CD14-positive monocyte (primary cell): Measurements from ENCODE around the gene DAO. TPM values are rescaled to one million over a fixed set of nuclear protein-coding genes. Genes with fewer than 3 reads are reported as not detected.

Source experiments
- DNase-seq, 3 donors: peaks; one replicate each; pipeline ENCODE4 v3.0.0-alpha.2; 2011 to 2022
- H2AFZ ChIP-seq: 2 replicates; pipeline ENCODE4 v1.6.0; 2012; ENCODE audit warnings: mild to moderate bottlenecking, low read depth, low read length, inconsistent platforms; ENCODE audit not compliant: insufficient read depth, poor library complexity, severe bottlenecking
- H3K27ac ChIP-seq, 2 donors: 1 replicate in 1 of 2; 2 replicates in 1 of 2; pipeline ENCODE4 v1.5.1; 2012 to 2013; ENCODE audit warnings: low read length in 2 of 2, control low read depth in 1 of 2, inconsistent platforms in 1 of 2, low read depth in 1 of 2, mild to moderate bottlenecking in 1 of 2
- H3K27me3 ChIP-seq, 2 donors: one replicate each; pipeline versions ENCODE4 v1.6.0 to v1.6.1; 2011 to 2013; ENCODE audit warnings: low read length in 2 of 2; ENCODE audit not compliant: control insufficient read depth in 2 of 2, insufficient read depth in 2 of 2
- H3K36me3 ChIP-seq, 2 donors: replicated peaks in 1 of 2; 1 replicate in 1 of 2; 2 replicates in 1 of 2; pipeline versions ENCODE4 v1.5.1 to v1.6.1; 2012 to 2013; ENCODE audit warnings: low read length in 2 of 2, control low read depth in 1 of 2, inconsistent platforms in 1 of 2, mild to moderate bottlenecking in 1 of 2; ENCODE audit not compliant: insufficient read depth in 2 of 2, control insufficient read depth in 1 of 2
- H3K4me1 ChIP-seq, 2 donors: 1 replicate in 1 of 2; 2 replicates in 1 of 2; pipeline versions ENCODE4 v1.5.1 to v1.6.1; 2012 to 2013; ENCODE audit warnings: low read length in 2 of 2, control low read depth in 1 of 2, inconsistent platforms in 1 of 2, mild to moderate bottlenecking in 1 of 2, moderate library complexity in 1 of 2; ENCODE audit not compliant: insufficient read depth in 2 of 2, control insufficient read depth in 1 of 2
- H3K4me2 ChIP-seq: replicated peaks from 2 replicates; pipeline ENCODE3; 2012; ENCODE audit warnings: low read length, moderate library complexity, mild to moderate bottlenecking; ENCODE audit not compliant: poor library complexity, severe bottlenecking; ENCODE audit errors: extremely low read depth
- H3K4me3 ChIP-seq, 3 experiments: fragments of 200-600 bp in 1 of 3; sonication (generic) in 1 of 3; replicated peaks in 1 of 3; 1 replicate in 2 of 3; 2 replicates in 1 of 3; pipeline ENCODE4 v1.5.1; 2011 to 2013; ENCODE audit warnings: low read length in 3 of 3, mild to moderate bottlenecking in 3 of 3, control low read depth in 2 of 3, low read depth in 2 of 3, inconsistent platforms in 1 of 3, moderate library complexity in 1 of 3
- H3K79me2 ChIP-seq: 2 replicates; pipeline ENCODE4 v1.6.0; 2012; ENCODE audit warnings: mild to moderate bottlenecking, control low read depth, inconsistent platforms, low read length, moderate library complexity; ENCODE audit not compliant: insufficient read depth
- H3K9ac ChIP-seq: 2 replicates; pipeline ENCODE4 v1.6.0; 2017; ENCODE audit warnings: low read length, mild to moderate bottlenecking; ENCODE audit not compliant: insufficient read depth, poor library complexity, severe bottlenecking
- H3K9me3 ChIP-seq, 2 donors: replicated peaks in 1 of 2; 1 replicate in 1 of 2; 2 replicates in 1 of 2; pipeline versions ENCODE4 v1.5.1 to v1.6.1; 2012 to 2013; ENCODE audit warnings: low read length in 2 of 2, control low read depth in 1 of 2; ENCODE audit not compliant: control insufficient read depth in 1 of 2, insufficient read depth in 1 of 2
- H4K20me1 ChIP-seq: 2 replicates; pipeline ENCODE4 v1.6.0; 2012; ENCODE audit warnings: mild to moderate bottlenecking, low read length, control low read depth, moderate library complexity; ENCODE audit not compliant: insufficient read depth
- H3K27ac Mint-ChIP-seq, 7 donors: one replicate each; pipeline ENCODE4 v1.8.0; 2020; ENCODE audit warnings: mild to moderate bottlenecking in 7 of 7, mixed read lengths in 7 of 7, moderate library complexity in 6 of 7, inconsistent platforms in 2 of 7
- H3K27me3 Mint-ChIP-seq, 3 donors: one replicate each; pipeline ENCODE4 v1.8.0; 2021 to 2022; ENCODE audit warnings: low read depth in 3 of 3, mild to moderate bottlenecking in 3 of 3, mixed read lengths in 3 of 3, moderate library complexity in 3 of 3, inconsistent platforms in 1 of 3
- H3K36me3 Mint-ChIP-seq, 2 donors: one replicate each; pipeline ENCODE4 v1.8.0; 2020; ENCODE audit warnings: mixed read lengths in 2 of 2, inconsistent platforms in 1 of 2, mild to moderate bottlenecking in 1 of 2
- H3K4me1 Mint-ChIP-seq: one replicate; pipeline ENCODE4 v1.8.0; 2020; ENCODE audit warnings: mild to moderate bottlenecking, mixed read lengths
- H3K4me3 Mint-ChIP-seq, 2 donors: one replicate each; pipeline ENCODE4 v1.8.0; 2020; ENCODE audit warnings: mild to moderate bottlenecking in 2 of 2, mixed read lengths in 2 of 2, moderate library complexity in 1 of 2
- H3K9me3 Mint-ChIP-seq, 7 donors: one replicate each; pipeline ENCODE4 v1.8.0; 2020 to 2022; ENCODE audit warnings: mixed read lengths in 7 of 7, mild to moderate bottlenecking in 6 of 7, moderate library complexity in 6 of 7, inconsistent platforms in 2 of 7
- WGBS: methylation state at CpG from one replicate; pipeline ENCODE4 v1.1.5; 2013; ENCODE audit warnings: missing lambda C conversion rate; ENCODE audit not compliant: insufficient coverage; 5-methylcytosine and 5-hydroxymethylcytosine counted together
- intact Hi-C, 2 donors: fragments of 100-400 bp; cut with micrococcal nuclease; formaldehyde crosslinking; loops; one replicate each; pipeline versions ENCODE4 v1.15.0 to v1.15.1; 2023
- polyA plus RNA-seq, 3 donors: library from polyadenylated mRNA; depleted of rRNA in 1 of 3; unstranded in 2 of 3; stranded (reverse) in 1 of 3; fragments of 300-500 nt in 2 of 3; fragments of >200 nt in 1 of 3; fragmentation: Illumina TruSeq in 2 of 3; gene quantifications; 1 replicate in 2 of 3; 2 replicates in 1 of 3; pipeline ENCODE4 v1.2.3, GENCODE V29; 2012 to 2021
- TF ChIP-seq, protein P1 (sequence below): fragments of 200-600 bp; IDR thresholded peaks from one replicate; pipeline ENCODE4 v1.8.0; 2022; ENCODE audit warnings: antibody characterized with exemption, mild to moderate bottlenecking

The DAO gene
- polyA plus RNA-seq, 3 donors = not detected

DNA sequence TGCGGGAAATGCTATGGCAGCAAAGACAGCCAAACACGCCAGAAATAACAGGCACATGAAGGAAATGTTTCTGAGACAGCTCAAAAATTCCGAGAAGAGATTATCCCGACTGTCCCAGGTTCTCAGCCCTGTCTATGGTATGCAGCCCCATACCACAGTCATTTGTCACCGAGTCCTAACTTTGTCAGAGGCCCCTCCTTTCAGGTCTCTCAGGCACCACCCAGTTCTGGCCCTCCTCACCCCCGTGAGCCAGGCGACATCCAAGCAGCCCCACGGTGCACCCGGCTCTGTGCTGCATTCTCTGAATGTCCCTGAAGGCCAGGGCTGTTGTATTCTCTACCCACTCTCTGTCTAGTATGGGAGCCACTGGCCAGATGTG lies 46.5 kb upstream of the DAO start:
- H3K4me3 Mint-ChIP-seq = no peak overlapping the region
- Histone ChIP-seq H2AFZ (no peak overlapping the region), H3K4me1 (peaks cover 13 to 14% of the 10 kb centered on the region in 2 donors), H3K4me2 (no peak overlapping the region), H3K27ac (no peak overlapping the region), H3K9ac (no peak overlapping the region), H3K4me3 (no peak overlapping the region), H3K79me2 (peaks cover 35% of the 10 kb centered on the region), H3K36me3 (peaks cover 45 to 78% of the 10 kb centered on the region in 2 donors), H3K27me3 (no peaks in the 10 kb centered on the region), H4K20me1 (peaks cover 15% of the 10 kb centered on the region), H3K9me3 (no peaks in the 10 kb centered on the region)
- peaks cover 81 to 87% of the 10 kb centered on the region in 2 donors for H3K36me3 Mint-ChIP-seq
- no peaks in the 10 kb centered on the region for H3K27me3 Mint-ChIP-seq
- no peak for DNase-seq
- peaks cover 21% of the 10 kb centered on the region for H3K4me1 Mint-ChIP-seq
- no peaks in the 10 kb centered on the region for H3K9me3 Mint-ChIP-seq
- intact Hi-C loops = no loop called here
- TF ChIP-seq, protein P1, sequence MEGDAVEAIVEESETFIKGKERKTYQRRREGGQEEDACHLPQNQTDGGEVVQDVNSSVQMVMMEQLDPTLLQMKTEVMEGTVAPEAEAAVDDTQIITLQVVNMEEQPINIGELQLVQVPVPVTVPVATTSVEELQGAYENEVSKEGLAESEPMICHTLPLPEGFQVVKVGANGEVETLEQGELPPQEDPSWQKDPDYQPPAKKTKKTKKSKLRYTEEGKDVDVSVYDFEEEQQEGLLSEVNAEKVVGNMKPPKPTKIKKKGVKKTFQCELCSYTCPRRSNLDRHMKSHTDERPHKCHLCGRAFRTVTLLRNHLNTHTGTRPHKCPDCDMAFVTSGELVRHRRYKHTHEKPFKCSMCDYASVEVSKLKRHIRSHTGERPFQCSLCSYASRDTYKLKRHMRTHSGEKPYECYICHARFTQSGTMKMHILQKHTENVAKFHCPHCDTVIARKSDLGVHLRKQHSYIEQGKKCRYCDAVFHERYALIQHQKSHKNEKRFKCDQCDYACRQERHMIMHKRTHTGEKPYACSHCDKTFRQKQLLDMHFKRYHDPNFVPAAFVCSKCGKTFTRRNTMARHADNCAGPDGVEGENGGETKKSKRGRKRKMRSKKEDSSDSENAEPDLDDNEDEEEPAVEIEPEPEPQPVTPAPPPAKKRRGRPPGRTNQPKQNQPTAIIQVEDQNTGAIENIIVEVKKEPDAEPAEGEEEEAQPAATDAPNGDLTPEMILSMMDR = no peak
- peak overlapping the region in 1 of 7 donors; percentile 42 for H3K27ac Mint-ChIP-seq
- WGBS = 97% methylated on average over 5 of the region's 9 CpGs

DNA sequence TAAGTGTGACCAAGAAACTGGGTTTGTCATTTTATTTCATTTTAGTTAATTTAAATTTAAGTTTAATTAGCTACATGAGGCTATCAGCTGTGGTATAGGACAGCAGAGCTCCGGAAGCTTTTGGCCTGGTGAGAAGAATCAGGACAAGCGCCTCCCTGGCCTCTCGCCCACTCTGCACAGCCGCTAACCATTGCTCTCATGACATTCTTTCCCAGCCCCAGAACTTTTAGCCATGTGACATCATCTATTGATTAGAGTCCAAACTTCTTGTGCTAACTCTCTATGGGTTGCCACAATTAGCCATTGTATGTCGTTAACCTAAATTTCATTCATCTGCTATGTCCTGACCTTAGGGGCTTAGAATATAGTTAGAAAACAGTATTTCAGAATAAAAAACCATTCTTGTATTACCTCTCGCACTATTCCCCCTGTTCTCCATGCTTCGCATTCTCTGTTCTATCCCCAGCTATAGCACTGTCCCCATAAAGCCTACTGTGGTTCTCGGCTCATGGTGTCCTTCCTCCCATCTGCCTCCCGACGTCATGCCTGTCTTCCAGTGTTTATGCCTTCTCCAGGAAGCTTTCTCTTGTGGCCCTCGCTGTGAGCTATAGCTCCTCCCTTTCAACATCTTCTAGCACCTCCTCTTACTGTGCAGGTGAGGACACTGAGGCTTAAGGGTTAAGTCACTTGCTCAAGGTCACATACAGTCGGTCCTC lies 46.0 kb upstream of the DAO start:
- Histone ChIP-seq H3K9ac (no peak overlapping the region), H3K4me3 (no peak overlapping the region), H3K27ac (no peak overlapping the region), H4K20me1 (peaks cover 16% of the 10 kb centered on the region), H2AFZ (no peak overlapping the region), H3K4me1 (peaks cover 19 to 20% of the 10 kb centered on the region in 2 donors), H3K4me2 (no peak overlapping the region), H3K27me3 (no peaks in the 10 kb centered on the region), H3K36me3 (peaks cover 45 to 72% of the 10 kb centered on the region in 2 donors), H3K79me2 (peaks cover 33% of the 10 kb centered on the region), H3K9me3 (no peaks in the 10 kb centered on the region)
- no peak overlapping the region for H3K4me3 Mint-ChIP-seq
- TF ChIP-seq, protein P1 = no peak
- peaks cover 80 to 83% of the 10 kb centered on the region in 2 donors for H3K36me3 Mint-ChIP-seq
- H3K27me3 Mint-ChIP-seq = no peaks in the 10 kb centered on the region
- no peaks in the 10 kb centered on the region for H3K9me3 Mint-ChIP-seq
- peak overlapping the region in 1 of 7 donors; percentile 84 for H3K27ac Mint-ChIP-seq
- no peak for DNase-seq
- WGBS = 98% methylated on average over 5 of the region's 12 CpGs
- intact Hi-C loops = no loop called here
- H3K4me1 Mint-ChIP-seq = peaks cover 25% of the 10 kb centered on the region
